IgD-negative memory B cell (primary cell): Measurements from ENCODE around the gene CRP. TPM values are rescaled to one million over a fixed set of nuclear protein-coding genes. Genes with fewer than 3 reads are reported as not detected.

Experiments
- H3K27ac Mint-ChIP-seq, 3 donors: one replicate each; pipeline ENCODE4 v1.8.0; 2020 to 2022; ENCODE audit warnings: mild to moderate bottlenecking in 3 of 3, mixed read lengths in 3 of 3, moderate library complexity in 1 of 3
- H3K27me3 Mint-ChIP-seq: one replicate; pipeline ENCODE4 v1.8.0; 2021; ENCODE audit warnings: mixed read lengths
- H3K36me3 Mint-ChIP-seq: one replicate; pipeline ENCODE4 v1.8.0; 2020; ENCODE audit warnings: mild to moderate bottlenecking, mixed read lengths
- H3K4me1 Mint-ChIP-seq, 3 donors: one replicate each; pipeline ENCODE4 v1.8.0; 2020 to 2022; ENCODE audit warnings: mixed read lengths in 3 of 3, mild to moderate bottlenecking in 1 of 3
- H3K4me3 Mint-ChIP-seq, 4 donors: one replicate each; pipeline ENCODE4 v1.8.0; 2020 to 2022; ENCODE audit warnings: mild to moderate bottlenecking in 4 of 4, mixed read lengths in 4 of 4, moderate library complexity in 3 of 4
- H3K9me3 Mint-ChIP-seq, 3 donors: one replicate each; pipeline ENCODE4 v1.8.0; 2020 to 2021; ENCODE audit warnings: mixed read lengths in 3 of 3, mild to moderate bottlenecking in 1 of 3
- polyA plus RNA-seq: library from polyadenylated mRNA; unstranded; fragments of 300-500 nt; fragmentation: Illumina TruSeq; gene quantifications from one replicate; pipeline ENCODE4 v1.2.3, GENCODE V29; 2021

CRP gene
- polyA plus RNA-seq, 1 donor from 2014 or later = not detected

GRCh38 chr1:159668739-159669138, 45.6 kb downstream of the CRP start:
- Mint-ChIP-seq H3K4me1 (peaks cover 0 to 1% (median 0%) of the 10 kb centered on the region in 3 donors), H3K36me3 (no peaks in the 10 kb centered on the region), H3K27ac (no peak overlapping the region), H3K9me3 (peaks cover under 1 to 9% (median 3%) of the 10 kb centered on the region in 3 donors), H3K4me3 (no peak overlapping the region), H3K27me3 (peaks cover 8% of the 10 kb centered on the region)

GRCh38 chr1:159664247-159664646, 50.1 kb downstream of the CRP start:
- H3K36me3 Mint-ChIP-seq = peaks cover 2% of the 10 kb centered on the region
- H3K27me3 Mint-ChIP-seq = peaks cover 10% of the 10 kb centered on the region
- no peak overlapping the region for H3K27ac Mint-ChIP-seq
- no peak overlapping the region for H3K4me3 Mint-ChIP-seq
- H3K9me3 Mint-ChIP-seq = peaks cover 8 to 21% (median 9%) of the 10 kb centered on the region in 3 donors
- peaks cover 0 to 1% (median 0%) of the 10 kb centered on the region in 3 donors for H3K4me1 Mint-ChIP-seq

GRCh38 chr1:159663552-159663951, 50.8 kb downstream of the CRP start:
- Mint-ChIP-seq H3K4me3 (no peak overlapping the region), H3K36me3 (peaks cover 2% of the 10 kb centered on the region), H3K27me3 (peaks cover 10% of the 10 kb centered on the region), H3K4me1 (peaks cover 0 to 1% (median 0%) of the 10 kb centered on the region in 3 donors), H3K9me3 (peaks cover 8 to 21% (median 9%) of the 10 kb centered on the region in 3 donors), H3K27ac (no peak overlapping the region)

Other genes starting within 250 kb of the CRP start
- gene OR10J5, start 178.6 kb downstream of the CRP start, polyA plus RNA-seq = not detected
- not detected for gene APCS, start 126.8 kb downstream of the CRP start, polyA plus RNA-seq
- 42.3 TPM for gene DUSP23, start 66.4 kb upstream of the CRP start, polyA plus RNA-seq
- gene FCRL6, start 87.8 kb upstream of the CRP start, polyA plus RNA-seq = 2.1 TPM
- gene SLAMF8, start 112.3 kb upstream of the CRP start, polyA plus RNA-seq = not detected
- not detected for gene VSIG8, start 148.1 kb upstream of the CRP start, polyA plus RNA-seq
- gene CFAP45, start 185.6 kb upstream of the CRP start, polyA plus RNA-seq = 1.2 TPM
- 1,399 TPM for gene TAGLN2, start 210.9 kb upstream of the CRP start, polyA plus RNA-seq
- gene IGSF9, start 231.0 kb upstream of the CRP start, polyA plus RNA-seq = 0.08 TPM
- not detected for gene SLAMF9, start 239.6 kb upstream of the CRP start, polyA plus RNA-seq